Daoy (cell line): ENCODE results near the gene TCF20. TPM values are rescaled to one million over a fixed set of nuclear protein-coding genes. Genes with fewer than 3 reads are reported as not detected.

Experiments
- DNase-seq: peaks from one replicate; pipeline ENCODE4 v3.0.0-alpha.2; 2015; ENCODE audit warnings: low read depth
- total RNA-seq: library from RNA; depleted of rRNA; stranded (reverse); fragments of >200 nt; shearing (Covaris generic); gene quantifications from 2 replicates; pipeline ENCODE4 v1.2.3, GENCODE V29; 2014

The TCF20 gene
- total RNA-seq, 1 experiment from 2014 or later = 24.3 TPM

- peak; percentile 34 for DNase-seq
These were observed 30.0 kb upstream of the TCF20 start for GRCh38 chr22:42300259-42301076.

GRCh38 chr22:42299586-42300258 is 29.3 kb upstream of the TCF20 start:
- DNase-seq = no peak

DNA sequence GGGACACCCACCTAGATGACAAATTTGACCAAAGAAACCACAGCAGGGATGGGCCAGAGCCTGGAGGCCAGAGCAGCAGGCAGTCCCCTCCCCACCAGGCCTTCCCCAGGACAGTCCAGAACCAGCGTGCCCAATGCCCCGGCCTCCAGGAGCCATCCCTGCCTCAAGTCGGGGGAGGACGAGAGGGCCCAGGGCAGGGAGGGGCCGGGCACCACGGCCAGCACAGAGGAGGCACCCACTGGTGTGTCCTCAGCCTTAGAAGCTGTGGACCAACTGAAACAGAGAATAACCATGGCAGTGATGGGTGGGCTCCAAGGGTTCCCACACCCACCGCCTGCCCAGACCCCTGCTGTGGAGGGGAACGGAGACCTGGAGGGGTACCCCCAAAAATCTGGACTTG is 28.3 kb upstream of the TCF20 start:
- no peak for DNase-seq

- no peak for DNase-seq
These were observed 27.3 kb upstream of the TCF20 start for GRCh38 chr22:42297778-42298177.

DNA sequence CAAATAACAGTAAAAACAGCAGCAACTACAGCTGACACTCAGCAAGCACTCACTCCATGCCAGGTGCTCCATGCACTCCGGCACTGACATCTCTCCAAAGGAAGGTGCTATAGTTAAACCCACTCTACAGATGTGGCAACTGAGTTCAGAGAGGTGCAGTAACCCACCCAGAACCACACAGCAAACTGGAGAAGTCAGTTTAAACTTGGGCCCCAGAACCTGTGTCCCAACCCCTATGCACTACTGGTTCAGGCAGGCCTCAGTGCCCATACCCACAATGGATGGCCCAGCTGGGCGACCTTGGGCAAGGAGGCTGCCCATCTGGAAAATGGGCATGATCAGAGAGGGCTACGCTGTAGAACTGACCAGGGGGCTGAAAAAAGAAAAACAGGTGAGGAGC is 26.4 kb upstream of the TCF20 start:
- DNase-seq = no peak

GRCh38 chr22:42296381-42296853 is 26.0 kb upstream of the TCF20 start:
- DNase-seq = no peak

DNA sequence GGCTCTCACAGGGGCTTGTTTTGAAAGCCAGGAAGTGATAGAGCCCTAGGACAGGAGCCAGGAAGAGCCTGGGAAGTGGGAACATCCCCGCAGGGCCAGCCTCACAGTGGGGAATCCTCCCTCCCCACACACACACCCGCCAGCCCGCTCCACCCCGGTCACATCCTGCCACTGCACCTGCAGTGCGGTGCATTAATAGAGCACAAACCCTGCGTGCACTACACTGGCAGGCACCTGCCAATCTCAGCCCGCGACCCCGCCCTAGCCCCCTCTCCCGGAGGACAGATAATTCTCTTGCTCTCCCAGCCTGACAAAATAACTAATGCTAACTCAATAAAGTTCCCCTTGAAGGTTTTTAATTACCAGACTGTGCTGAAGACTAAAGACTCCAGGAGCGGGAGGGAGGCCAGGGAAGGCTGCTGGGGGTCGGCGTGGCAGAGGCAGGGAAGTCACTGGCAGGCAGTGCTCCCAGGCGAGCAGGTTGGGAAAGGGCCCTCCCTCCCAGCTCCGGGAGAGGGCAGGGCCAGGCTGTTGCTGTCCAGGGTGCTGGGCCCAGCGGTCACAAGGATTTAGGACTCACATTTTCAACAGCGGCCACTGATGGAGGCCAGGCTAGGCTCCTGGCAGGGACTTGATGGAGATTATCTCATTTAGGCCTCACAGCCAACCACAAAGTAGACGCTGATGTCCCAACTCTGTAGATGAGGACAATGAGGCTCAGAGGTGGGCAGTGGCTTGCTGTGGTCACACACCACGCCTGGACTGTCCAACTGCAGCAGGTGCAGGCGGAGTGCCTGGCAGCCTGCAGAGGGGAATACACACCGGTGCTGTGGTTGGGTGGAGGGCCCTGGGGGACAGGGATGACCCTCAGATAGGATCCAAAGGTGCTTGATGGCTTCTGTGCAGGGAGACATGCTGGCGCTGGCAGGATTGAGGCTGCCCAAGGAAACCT is 23.9 kb upstream of the TCF20 start:
- DNase-seq = peak; percentile 58

DNA sequence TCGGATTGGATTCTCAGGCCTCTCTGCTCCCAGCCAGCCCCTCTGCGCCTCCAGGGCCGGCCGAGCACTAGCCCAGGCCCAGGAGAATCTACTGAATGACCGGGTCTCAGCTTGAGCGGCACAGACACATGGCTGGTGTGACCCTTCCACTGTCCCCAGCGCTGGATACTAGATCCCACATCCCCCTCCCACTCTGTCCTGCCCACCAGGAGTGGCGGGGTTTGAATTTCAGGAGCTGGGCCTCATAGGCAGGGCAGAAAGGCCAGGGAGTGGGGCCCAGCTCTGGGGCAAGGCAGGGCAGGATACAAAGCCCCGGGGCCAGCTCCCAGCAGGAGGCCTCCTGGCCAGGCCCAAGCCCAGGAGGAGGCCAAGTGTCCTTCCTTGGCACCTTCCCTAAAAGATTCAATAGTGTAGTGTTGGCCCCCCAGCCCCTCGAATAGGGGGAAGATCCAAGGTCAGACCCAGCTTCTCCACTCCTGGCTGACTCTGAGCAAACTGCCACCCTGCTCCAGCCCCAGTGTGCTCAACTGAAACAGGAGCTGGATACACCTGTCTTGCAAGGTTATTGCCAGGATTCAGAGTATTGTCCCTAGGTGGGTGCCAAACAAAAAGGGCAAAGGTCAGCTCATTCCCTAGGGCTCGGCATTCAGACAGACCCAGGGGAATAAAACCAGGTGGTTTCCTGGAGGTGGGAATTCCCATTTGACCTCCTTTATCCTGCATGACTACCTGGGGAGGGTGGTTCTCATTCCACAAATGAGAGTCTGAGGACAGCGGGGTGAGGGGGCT is 22.5 kb upstream of the TCF20 start:
- DNase-seq = no peak

- DNase-seq = no peak
These were observed 20.8 kb upstream of the TCF20 start for GRCh38 chr22:42291287-42291686.

- DNase-seq = no peak
These were observed 19.5 kb upstream of the TCF20 start for GRCh38 chr22:42289671-42290541.

DNA sequence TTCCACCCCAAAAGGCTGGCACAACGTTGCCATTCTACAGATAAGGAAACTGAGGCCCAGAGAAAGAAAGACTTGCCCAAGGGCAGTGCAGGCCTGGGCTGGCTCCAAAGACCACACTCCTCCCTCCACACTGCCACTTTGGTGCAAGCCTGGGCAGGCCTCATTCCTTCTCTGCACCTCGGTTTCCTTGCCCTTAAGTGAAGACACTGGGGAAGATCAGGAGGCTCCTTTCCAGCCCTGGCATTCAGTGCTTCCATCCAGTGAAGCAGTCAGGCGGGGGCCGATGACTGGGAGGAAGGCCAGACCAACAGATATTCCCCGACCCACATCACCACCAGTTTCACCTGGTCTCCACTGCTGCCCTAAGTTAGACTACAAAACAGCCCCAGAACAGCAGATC is 18.3 kb upstream of the TCF20 start:
- no peak for DNase-seq

- DNase-seq = no peak
These were observed 16.9 kb upstream of the TCF20 start for GRCh38 chr22:42287174-42287890.

DNA sequence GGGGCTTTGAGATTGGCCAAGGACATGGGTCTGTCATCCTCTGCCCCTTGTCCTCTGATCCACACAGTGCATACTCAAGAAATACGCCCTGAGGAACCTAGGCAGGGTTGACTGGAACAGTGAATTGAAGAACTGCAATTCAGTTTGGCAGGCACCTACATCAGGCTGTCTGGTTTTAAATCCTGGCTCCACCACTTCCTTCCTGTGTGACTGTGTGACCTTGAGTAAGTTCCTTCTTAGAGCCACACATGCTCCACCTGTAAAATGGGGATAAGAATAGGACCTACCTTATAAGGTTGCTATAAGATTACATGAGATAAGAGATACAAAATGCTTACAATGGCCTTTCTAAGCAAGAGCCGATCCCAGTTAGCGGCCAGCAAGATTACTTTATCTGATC is 15.8 kb upstream of the TCF20 start:
- DNase-seq = no peak

GRCh38 chr22:42285604-42286003 is 15.2 kb upstream of the TCF20 start:
- no peak for DNase-seq

GRCh38 chr22:42284643-42285181 is 14.3 kb upstream of the TCF20 start:
- no peak for DNase-seq

GRCh38 chr22:42284202-42284591 is 13.7 kb upstream of the TCF20 start:
- no peak for DNase-seq

DNA sequence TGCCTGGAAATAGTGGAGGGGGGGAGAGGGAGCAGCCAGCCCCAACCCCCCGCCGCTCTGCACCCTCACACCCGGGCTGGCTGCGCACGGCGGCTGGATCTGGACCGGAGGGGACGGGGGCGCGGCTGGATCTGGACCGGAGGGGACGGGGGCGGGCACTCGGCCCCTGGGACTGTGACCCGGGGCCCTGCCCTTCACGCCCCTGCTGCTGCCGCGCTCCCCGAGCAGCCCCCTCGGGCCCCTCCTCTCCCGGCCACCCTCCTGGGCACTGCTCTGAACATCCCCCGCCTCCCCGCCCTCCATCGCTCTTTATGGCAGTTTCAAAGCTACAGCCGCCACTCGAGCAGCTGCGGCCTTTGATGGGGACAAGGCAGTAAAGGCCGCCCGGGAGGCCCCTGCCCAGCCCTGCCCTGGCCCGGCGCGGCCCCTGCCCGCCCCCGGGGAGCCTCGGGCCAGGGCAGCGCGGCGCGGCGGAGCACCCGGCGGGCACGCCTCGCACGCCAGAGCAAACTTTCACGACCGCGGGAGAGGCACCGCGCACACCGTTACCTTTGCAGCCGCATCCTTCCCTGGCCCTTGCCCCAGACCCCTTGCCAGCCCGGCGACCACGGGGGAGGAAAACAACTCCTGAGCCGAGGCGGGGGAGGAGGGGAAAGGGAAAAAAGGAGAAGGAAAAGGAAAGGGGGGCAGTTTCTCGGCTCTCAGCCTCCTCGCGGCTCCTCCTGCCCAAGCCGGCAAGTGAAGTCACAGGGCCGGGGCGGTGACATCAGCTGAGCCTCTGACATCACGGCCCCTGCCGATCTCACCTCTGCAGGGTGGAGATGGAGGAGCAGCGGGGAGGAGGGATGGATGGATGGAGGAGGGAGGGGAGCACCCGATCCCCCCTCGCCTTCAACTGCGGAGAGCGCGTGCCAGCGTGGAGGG is 13.1 kb upstream of the TCF20 start:
- DNase-seq = no peak

DNA sequence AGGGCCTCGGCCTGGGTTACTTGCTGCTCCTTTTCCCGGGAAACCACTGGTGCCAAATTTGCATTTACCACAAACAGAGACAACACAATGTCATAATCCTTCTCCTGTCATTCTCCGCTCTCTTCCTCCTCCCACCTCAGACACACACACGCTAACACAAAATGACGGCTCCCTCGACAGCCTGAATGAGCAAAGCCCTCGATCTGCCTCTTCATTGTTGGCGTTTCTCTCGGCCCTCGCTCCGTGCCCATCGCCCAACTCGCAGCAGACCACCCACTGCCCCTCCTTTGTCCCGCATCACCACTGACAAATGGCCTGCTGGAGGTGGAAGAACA is 12.5 kb upstream of the TCF20 start:
- DNase-seq = no peak
